ENCODE results near the gene IPO9.
"Not testable (repeated sequence)": the region's sequence is repeated elsewhere in the genome, so short reads cannot be mapped to it uniquely, and the experiment has no call there.

Gene IPO9

DNA sequence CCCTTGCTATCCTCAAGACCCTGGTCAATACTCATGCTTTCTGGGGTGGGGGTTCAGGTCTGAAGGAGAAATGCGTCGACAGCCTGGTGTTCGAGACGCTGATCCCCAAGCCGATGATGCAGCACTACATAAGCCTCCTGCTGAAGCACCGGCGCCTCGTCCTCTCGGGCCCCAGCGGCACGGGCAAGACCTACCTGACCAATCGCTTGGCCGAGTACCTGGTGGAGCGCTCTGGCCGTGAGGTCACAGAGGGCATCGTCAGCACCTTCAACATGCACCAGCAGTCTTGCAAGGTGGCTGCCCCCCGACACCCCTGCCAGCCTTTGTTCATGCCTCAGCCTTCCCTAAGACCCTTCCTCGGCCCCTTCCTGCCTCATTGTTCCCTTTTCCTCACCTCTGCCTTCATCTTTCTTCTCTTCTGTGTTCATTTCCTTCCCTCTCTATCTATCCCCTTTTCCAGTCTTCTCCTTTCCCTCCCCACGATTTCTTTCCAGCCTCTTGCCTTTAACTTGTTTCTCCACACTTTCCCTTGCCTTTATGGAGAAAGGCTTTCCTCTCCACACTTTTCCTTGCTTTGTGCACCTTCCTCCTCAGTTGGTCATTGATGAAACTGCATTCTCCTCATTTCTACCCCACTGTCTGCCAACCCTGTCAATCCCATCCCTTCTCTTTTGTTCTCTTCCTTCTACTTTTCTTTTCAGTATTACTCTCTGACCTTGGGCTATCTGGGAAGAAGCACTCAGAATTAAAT lies 18.3 kb upstream of the IPO9 start:
- DNase-seq = no peak

DNA sequence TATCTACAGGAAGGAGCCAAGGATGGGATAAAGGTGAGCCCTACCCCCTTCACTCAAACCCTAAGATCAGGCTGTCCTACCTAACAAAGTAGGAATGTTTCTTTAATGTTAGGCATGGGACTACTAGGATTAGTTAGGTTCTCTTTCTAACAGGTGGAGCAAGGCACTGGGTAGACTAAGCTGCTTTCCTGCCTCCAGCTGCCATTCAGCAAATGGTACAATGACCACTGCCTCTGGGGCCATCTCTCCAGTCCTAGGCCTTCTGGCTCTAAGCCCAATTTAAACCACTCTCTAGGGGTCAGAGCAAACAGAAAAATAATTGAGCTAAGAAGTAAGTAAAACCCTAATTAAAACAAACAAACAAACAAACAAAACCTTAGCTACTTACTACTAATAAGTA lies 15.7 kb upstream of the IPO9 start:
- no peak for DNase-seq

DNA sequence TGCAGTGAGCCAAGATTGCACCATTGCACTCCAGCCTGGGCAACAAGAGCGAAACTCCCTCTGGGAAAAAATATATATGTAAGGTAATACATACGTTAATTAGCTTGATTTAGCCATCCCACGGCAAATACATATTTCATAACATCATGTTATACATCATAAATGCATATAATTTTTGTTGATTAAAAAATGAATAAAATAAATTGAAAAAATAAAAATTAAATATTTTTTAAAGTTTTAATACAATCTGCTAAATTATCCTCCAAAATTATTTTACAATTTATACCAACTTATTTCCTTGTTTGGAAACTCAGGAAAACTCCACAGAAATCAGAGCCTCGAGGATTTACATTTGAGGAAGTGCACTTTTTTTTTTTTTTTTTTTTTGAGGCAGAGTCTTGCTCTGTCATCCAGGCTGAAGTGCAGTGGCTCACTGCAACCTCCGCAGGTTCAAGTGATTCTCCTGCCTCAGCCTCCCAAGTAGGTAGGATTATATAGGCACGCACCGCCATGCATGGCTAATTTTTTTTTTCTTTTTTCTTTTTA lies 12.6 kb upstream of the IPO9 start:
- no peak for DNase-seq

DNA sequence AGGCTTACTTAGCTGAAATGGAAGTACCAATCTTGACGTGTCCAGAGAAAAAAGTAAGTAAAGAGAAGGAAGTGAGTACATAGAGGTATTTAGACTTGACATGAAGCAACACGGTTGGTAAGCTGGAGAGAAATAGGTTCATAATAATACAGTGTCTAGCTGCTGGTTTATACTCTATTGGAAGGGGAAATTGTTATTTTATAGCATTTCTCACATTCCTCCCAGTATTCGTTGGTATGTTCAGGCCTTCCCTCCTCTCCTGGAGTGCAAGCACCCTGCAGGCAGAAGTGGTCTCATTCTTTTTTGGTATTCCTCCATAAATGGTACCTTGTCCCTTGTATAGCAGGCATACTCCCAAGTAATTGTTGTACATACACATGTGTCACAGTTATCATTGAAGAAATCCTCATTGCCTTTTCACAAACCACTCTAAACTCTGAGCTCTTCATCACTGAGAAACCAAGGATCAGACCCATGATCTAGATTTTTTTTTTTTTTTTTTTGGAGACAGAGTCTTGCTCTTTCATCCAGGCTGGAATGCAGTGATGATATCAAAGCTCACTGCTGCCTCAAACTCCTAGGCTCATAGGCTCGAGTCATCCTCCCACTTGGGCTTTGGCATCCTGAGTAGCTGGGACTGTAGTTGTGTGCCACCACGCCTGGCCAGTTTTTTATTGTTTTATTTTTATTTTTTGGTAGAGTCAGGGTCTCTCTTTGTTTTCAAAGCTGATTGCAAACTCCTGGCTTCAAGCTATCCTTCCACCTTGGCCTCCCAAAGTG lies 9.8 kb upstream of the IPO9 start:
- DNase-seq = no peak

DNA sequence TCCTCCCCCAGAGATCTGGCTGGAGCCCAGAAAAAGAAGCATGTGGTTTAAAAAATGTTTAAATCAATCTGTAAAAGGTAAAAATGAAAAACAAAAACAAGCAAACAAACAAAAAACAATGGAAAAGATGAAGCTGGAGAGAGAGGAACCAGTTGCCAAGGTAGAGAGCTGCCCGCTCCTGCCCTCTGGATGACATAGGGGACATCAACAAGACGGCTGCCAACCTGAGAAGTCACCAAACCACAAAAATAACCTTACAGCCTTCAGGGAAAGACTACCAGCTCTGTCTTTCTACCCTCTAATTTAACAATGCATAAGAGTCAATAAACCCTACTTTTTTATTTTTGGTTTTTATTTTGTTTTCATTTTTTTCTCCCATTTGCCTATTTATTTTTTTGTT lies 8.5 kb upstream of the IPO9 start:
- DNase-seq = no peak

DNA sequence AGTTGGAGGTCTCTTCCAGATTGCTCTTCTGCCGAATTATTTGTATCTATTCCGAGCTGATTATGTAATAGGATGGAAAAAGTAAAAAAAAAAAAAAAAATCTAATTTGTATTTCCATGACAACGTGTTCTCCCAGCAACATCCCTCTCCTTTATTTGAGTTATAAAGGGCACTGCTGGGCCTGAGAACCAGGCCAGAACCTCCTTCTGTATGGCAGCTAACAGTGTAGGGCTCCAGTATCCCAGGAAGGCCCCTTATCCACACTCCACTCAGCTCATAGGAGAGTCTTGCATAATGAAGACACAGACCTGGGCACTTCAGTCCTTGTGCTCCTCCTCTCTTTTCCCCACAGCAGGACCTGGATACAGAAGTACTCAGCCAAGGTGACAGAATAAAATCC lies 3.7 kb upstream of the IPO9 start:
- no peak for DNase-seq

DNA sequence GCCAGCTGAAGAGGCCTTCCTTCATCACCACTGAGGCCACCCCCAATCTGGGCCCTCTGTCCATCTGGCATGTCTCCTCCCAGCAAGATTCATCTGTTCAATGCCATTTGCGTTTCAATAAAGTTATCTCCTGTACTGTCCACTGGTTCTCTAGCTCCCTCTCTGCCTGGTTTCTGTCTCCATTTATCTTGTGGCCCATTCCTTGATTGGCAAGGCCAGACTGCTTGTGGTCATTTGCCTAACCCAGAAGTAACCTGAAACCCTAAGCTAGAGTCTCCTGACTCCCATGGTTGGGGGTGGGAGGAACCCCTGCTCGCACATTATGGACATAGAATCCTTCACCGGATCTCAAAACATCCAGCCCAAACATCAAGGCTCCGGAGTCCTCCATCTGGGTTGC lies 2.1 kb upstream of the IPO9 start:
- no peak for DNase-seq

DNA sequence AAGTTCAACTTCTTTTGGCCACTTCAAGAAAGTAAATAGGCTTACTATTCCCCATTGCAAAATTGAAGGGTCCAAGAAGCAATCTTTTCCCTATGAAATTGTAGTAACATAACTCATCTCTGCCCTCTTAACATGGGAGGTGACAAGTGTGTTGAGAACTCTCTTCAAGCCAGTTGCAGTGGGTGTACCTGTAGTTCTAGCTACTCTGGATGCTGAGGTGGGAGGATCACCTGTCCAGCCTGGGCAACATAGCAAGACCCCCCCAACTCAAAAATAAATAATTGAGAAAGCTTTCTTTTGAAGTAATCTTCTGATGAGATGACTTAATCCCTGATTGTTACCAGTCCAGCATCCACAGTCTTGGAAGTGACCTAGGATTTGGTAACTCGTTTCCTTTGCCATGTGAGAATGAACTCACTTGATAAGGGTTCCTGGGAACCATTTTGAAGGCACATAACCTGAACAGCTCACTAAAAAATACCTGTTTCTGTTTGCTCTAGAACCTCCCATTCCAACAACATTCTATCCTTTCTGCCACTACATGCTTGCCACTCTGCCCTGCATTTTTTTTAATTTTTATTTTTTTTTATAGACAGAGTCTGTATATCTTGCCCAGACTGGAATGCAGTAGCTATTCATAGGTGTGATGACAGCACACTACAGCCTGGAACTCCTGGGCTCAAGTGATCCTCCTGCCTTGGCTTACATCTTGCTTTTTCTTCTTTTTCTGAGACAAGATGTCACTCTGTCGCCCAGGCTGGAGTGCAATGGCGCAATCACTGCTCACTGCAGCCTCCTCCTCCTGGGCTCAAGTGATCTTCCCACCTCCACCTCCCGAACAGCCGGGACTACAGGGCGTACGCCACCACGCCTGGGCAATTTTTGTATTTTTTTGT lies 1.4 kb upstream of the IPO9 start:
- no peak for DNase-seq

DNA sequence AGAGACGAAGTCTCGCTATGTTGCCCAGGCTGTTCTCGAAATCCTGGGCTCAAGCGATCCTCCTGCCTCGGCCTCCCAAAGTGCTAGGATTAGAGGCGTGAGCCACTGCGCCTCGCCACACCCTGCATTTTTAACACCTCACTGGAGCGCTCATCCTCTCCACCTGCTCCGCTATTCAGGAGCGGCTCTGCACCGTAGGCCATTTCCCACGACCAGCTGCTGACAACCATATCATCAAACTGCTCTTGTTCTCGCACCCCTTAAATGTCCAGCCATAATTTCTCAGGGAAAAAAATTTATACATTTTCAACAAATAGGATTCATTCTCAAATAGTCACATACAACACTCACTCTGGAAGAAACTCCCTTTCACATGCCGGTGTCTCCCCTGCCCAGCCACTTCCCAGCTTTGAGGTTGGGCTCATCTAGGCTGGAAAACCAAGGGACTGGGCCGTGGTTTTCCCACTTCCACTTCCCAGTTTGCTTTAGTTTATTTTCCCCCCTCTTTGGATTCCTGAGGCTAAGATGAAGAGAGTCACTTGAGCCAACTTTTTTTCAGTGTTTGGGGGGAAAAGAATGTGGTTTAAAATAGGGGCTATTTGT lies 639 bp upstream of the IPO9 start:
- no peak for DNase-seq

DNA sequence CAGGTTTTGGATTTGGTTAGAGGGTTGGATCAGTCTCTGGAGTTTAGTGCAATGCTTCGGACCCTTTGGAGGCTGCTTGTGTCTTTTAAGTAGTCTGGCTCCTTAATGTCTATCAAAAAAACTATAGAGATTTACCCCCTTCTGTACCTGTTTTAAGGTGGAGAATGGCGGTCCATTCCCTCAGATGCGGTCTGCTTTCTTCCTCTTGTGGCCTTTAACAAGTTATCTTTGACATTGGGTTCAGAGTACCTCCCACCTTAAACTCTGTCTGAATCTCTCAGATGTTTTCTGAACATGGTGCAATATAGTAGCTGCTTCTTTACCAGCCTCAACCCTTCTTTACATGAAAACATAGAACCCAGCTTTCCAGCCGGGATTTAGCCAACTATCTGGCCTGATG lies 2.4 kb downstream of the IPO9 start:
- no peak for DNase-seq

DNA sequence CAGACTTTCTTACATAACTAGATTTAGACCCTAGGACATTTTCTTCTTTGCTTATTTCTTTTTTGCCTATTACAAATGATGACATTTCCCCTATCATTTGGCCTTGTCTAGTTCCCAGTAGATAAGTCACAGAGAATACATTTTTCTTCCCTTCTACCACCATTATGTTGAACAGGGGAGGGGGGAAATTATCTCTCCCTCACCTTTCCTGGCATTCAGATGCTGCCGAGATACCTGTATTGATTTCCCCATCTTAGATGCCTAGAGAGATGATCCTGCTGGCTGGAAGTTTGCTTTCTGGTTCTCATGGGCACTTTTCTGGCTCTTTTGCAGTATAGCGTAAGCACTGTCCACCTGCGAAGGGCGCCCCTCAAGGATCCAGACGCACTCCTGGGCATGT lies 5.7 kb downstream of the IPO9 start:
- no peak for DNase-seq

DNA sequence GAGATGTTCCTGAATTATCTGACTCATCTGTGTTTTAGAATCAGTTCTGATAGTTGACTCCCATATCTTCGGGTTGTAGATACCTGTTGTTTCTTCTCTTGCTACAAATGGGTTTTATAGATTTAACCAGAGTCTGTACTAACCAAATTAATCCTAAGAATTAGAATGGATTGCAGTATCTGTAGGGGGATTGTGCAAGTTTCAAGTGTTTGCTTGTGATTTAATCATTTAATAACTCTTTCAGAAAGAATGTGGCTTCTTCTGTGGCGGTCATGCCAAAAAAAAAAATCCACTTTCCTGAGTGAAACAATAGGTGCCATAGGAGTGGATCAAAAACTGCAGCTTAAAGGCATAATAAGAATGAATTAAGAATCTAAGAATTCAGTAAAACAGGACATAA lies 9.4 kb downstream of the IPO9 start:
- DNase-seq = no peak

DNA sequence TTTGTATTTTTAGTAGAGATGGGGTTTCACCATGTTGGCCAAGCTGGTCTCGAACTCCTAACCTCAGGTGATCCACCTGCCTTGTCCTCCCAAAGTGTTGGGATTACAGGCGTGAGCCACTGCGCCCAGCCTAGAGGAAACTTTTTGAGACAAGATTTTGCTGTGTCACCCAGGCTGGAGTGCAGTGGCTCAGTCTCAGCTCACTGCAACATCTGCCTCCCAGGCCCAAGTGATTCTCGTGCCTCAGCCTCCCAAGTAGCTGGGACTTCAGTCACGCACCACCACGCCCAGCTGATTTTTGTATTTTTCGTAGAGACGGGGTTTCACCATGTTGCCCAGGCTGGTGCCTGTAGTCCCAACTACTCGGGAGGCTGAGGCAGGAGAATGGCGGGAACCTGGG lies 10.1 kb downstream of the IPO9 start:
- not testable (repeated sequence) for DNase-seq

DNA sequence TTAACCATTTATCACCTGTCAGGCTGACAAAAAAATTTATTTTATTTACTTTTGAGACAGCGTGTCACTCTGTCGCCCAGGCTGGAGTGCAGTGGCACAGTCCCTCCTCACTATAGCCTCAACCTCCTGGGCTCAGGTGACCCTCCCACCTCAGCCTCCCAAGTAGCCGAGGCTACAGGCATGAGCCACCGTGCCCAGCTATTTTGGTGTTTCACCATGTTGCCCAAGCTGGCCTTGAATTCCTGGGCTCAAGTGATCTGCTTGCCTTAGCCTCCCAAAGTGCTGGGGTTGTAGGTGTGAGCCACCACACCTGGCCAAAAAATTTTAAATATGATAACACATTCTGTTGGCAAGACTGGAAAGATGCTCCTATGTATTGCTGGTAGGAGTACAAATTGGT lies 11.1 kb downstream of the IPO9 start:
- DNase-seq = no peak

DNA sequence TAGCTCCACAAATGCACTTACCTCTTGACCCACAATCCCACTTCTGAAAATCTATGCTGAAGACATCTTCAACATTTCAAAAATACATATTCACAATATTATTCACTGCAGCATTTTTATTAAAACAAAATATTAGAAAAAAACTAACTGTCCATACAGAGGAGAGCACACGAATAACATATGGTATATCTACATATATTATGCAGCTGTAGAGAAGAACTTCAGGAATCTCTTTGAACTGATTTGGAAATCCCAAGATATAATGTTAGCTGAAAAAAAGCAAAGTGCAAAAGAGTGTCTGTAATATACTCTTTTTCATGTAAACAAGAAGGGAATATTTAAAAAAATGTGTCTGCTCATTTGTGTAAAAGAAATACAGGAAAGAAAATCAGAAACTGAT lies 11.5 kb downstream of the IPO9 start:
- DNase-seq = no peak

DNA sequence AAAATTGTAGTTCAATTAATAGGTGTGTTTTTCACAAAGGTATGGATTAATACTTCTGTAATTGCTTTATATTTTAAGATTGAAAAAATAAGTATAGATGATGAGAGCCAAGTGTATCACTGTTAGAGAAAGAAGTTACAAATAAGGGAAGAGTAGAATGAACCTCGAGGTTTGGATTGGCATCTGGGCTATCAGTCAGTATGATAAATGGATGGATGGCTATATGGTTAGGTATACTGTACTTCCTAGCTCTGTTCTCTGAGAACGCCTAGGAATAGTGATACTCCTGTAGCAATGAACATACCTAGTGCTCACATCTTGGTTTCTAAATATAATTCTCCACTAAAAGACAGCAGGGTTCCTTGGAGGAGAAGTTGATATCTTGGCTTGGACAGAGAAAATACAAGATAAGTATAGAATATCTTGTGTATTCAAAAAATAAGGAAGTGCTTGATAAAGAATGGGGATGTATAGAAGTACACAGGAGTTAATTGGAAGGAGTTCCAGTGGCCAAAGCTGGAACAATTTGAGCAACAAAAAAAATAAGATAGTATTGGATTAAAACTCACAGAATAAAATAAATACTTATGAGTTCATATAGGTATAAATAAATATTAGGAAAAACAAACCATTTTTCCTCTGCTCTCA lies 12.4 kb downstream of the IPO9 start:
- no peak for DNase-seq

DNA sequence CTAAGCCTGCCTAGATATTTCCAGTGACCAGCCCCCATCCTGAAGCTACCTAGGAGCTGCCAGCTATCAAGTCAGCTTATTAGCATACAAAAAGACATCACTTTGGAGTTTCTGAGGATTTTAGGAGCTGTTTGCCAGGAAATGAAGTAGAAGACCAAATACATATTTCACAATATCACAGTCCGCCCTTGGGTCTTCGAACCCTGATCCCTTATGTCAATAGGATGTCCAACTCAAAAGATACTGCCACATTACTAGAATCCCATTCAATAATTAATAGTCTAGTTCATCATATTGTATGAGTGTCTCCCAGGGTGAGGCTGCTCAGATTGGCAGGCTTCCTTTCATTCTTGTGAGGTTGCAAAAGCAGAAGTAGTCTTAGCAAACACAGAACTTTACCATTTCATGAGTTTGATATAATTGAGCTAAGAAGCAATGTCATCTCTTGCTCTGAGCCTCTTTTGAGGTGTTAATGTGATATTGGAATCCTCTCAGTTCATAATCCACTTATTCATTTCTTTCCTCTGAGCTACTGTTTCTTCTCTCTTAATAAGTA lies 13.6 kb downstream of the IPO9 start:
- DNase-seq = no peak

DNA sequence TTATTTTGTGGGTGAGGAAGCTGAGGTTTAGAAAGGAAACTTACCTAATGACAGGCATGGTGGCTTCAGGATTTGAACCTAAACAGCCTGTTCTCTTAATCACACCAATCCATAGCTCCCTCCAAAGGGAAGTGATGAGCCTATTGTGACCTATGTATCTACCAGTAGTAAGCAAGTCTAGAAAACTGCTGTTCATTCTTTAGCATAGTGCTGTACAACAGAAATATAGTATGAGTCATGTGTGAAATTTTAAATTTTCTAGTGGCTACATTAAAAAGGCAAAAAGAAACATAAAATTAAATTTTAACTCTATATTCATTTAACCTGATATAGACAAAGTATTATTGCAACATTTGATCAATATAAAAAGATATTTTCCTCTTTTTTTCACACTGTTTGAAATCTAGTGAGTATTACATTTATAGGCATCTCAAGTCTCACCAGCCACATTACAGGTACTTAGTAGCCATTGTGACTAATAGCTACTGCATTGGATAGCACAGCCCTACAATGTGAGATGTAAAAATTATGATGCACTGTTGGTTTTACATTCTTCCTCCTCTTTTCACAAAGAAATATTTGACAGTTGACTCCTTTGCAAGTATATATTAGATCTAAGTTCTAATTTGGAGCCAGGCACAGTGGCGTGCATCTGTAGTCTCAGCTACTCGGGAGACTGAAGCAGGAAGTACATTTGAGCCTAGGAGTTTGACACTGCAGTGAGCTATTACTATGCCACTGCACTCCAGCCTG lies 16.6 kb downstream of the IPO9 start:
- DNase-seq = no peak

DNA sequence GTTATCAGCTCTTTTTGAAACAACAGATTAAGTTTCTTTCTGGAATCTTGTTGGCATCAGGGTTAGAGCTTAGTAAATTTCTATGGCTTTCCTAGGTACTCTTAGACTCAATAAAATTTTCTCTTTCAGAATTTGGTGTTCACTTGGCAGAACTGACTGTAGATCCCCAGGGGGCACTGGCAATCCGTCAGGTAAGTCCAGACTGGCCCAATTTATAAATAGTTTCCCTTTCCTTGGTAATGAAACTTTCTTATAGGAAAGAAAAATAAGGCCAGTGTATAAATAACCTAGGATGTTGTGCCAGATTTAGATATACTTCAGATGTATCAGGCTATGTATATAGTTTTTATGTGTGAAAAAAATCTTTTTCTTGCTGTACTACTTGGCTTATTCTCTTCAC lies 18.2 kb downstream of the IPO9 start:
- no peak for DNase-seq

DNA sequence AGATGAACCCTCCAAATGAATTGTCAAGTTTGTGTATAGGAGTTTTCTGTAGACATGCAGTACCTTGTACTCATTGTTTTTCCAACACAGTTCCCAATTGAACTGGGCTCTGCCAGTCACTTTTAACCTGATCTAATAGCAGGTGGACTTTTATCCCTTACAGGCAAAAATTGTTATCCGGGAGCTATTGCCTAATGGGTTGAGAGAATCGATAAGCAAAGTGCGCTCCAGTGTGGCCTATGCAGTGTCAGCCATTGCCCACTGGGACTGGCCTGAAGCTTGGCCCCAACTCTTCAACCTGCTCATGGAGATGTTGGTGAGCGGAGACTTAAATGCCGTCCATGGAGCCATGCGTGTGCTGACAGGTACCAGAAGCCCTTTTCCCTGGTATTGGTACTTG lies 19.3 kb downstream of the IPO9 start:
- no peak for DNase-seq

DNA sequence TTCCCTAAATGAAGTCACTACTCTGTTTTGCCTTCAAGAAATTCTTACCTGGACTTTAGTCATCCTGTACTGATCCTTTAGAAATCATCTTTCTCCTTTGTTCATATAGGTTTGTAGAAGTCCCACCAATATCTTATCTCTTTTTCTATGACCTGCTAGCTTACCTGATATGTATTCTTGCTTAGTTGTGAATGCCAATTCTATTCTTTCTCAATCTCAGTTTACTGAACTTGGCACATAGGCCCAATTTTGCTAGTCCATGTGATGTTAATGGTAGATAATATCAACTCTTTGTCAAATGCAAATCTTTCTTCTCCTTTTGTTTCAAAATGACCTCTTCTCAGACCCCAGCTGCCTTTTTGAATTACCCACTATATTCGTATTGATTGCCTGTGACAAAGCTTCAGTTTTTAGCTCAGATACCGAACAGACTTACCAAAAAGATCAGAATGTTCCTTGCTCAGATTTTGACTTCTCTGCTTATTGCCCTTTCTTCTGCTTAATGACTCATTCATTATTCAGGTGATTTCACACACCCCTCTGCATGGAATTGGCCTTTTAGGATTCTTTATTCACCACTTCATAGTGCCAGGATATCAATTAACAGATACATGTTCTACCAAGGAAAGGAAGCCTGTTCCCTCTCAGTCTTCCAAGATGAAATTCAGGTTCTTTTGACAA lies 20.6 kb downstream of the IPO9 start:
- DNase-seq = no peak

Data from NCI-H2081 (cell line).